ENCODE measurements around the gene BAK1.
A peak's percentile ranks its signal among the peaks of the same experiment; 100 is the strongest.
"Not testable (repeated sequence)": the region's sequence is repeated elsewhere in the genome, so short reads cannot be mapped to it uniquely, and the experiment has no call there.

The BAK1 gene

DNA sequence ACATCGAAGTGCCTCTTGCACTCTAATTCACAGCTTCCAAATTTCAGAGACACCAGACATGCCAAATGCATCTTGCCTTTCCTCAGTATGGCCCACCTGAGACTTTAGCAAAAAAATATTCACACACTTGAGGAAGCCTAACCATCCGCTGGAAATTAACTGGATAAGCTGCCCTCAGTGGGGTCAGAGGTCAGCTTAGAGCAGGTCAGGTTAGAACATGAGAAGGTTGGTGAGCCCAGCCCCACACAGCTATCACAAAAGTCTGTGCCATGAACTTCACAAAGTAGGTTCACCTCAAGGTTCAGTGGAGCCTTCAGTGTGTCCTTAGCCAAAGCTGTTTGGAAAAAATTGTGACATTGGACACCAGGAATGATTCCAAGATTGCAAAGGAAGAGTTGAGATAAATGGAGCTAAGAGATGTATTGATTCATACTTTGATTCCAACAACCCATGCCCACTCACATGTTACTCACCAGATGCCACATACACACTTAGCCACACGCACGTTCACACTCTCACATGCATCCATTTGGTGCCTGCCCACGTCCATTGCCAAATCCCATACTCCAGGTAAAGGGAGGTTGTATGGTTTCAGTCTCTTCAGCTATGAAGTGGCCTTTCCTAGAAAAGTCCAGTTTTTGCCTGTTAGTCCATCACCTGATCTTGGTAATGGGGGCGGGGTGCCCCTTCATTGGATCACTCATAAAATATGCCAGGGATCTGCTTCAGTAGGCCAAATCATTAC lies 11.1 kb downstream of the BAK1 start:
- no peak for DNase-seq
- TF ChIP-seq POLR2A (IDR thresholded peaks at IDR 0.05; ENCODE audit: low read length) (no peak), GATA1 (IDR thresholded peaks at IDR 0.05; ENCODE audit: low read depth, low read length) (no peak)

DNA sequence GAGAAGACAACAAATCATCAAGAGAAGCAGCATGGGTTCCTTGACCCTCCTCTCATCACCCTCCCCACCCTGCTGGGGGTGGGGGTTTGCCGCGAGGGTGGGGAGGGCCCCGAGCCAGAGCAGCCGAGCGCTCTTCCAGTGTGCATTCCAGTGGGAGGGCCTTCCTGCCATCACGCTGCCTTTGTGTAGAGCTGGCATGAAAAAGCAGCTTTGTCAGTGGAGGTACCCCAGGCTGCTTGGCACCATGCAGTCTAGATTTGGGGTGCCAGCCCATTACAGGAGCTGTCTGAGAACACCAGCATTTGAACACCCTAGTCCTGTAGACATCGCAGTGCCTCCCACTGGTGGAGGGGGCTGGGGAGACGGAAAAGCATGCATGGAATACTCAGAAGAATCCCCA lies 12.2 kb downstream of the BAK1 start:
- DNase-seq, result no peak
- no peak for TF ChIP-seq GATA1 (IDR thresholded peaks at IDR 0.05; ENCODE audit: low read depth, low read length)
- no peak for TF ChIP-seq POLR2A (IDR thresholded peaks at IDR 0.05; ENCODE audit: low read length)

DNA sequence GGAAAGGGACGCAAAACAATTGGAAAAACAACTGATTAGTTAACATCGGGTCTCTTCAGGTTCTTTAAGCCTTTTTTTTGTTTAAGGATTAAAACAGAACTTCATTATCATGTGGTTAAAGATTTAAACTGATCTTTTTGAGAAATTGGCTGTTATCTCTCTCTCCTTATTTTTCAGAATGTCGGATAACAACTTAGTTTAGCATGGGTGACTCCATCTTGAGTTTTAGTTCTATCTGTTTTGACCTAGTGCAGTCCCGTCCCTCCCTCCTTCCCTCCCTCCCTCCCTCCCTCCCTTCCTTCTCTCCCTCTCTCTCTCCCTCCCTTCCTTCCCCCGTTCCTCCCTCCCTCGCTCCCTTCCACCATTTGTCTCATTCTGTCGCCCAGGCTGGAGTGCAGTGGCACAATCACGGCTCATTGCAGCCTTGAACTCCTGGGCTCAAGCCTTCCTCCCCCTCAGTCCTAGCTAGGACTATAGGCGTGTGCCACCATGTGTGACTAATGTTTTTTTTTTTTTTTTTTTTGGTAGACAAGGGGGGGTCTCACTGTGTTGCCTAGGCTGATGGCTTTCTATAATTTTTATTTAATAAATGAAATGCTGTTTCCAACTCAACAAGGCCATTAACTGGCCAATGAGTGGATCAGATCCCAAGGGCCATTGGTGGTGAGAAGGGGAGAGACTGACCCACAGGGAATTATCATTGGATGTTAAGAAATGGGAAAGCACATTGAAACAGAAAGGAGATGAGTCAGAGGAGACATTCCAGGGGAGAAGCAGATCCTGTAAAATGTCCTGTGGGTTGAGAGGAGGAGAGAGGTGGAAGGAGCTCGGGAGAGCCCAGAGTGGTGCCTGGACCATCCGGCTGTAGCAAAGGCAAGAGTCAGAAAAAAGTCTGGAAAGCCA lies 13.6 kb downstream of the BAK1 start:
- TF ChIP-seq GATA1 (IDR thresholded peaks at IDR 0.05; ENCODE audit: low read depth, low read length) (no peak), POLR2A (IDR thresholded peaks at IDR 0.05; ENCODE audit: low read length) (no peak)
- no peak for DNase-seq

DNA sequence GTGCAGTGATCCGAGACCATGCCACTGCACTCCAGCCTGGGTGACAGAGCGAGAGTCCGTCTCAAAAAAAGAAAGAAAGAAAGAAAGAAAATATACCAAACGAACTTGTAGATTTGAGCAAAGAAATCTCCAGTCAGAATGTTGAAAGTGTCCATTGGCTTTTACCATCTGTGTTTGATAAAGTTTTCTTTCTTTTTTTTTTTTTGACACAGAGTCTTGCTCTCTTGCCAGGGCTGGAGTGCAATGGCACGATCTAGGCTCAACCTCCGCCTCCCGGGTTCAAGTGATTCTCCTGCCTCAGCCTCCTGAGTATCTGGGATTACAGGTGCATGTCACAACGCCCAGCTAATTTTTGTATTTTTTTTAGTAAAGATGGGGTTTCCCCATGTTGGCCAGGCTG lies 21.3 kb downstream of the BAK1 start:
- no peak for DNase-seq
- TF ChIP-seq GATA1 (IDR thresholded peaks at IDR 0.05; ENCODE audit: low read depth, low read length), result no peak
- TF ChIP-seq POLR2A (IDR thresholded peaks at IDR 0.05; ENCODE audit: low read length), result no peak

DNA sequence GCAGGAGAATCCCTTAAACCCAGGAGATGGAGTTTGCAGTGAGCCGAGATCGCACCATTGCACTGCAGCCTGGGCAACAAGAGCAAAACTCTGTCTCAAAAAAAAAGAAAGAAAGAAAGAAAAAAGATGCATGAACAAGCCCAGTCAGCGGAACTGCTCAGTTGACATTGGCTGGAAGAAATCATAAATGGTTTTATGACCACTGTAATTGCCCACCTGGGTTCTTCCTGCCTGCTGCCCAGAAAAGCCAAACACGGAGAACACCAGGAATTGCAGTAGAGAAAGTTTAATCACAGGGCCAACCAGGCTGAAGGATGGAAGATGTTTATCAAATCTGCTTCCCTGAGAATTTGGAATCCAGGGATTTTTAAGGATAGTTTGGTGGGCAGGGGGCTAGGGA lies 22.7 kb downstream of the BAK1 start:
- TF ChIP-seq POLR2A (IDR thresholded peaks at IDR 0.05; ENCODE audit: low read length), result no peak
- no peak for DNase-seq

DNA sequence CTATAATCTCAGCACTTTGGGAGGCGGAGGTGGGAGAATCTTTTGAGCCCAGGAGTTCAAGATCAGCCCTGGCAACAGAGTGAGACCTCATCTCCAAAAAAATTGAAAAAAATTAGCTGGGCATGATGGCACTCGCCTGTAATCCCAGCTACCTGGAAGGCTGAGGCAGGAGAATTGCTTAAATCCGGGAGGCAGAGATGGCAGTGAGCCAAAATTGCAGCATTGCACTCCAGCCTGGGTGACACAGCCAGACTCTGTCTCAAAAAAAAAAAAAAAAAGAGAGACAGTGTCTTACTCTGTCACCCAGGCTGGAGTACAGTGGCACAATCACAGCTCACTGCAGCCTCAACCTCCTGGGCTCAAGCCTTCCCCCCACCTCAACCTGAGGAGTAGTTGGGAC lies 27.2 kb downstream of the BAK1 start:
- DNase-seq, result peak in 1 of 2 experiments; percentile 4

DNA sequence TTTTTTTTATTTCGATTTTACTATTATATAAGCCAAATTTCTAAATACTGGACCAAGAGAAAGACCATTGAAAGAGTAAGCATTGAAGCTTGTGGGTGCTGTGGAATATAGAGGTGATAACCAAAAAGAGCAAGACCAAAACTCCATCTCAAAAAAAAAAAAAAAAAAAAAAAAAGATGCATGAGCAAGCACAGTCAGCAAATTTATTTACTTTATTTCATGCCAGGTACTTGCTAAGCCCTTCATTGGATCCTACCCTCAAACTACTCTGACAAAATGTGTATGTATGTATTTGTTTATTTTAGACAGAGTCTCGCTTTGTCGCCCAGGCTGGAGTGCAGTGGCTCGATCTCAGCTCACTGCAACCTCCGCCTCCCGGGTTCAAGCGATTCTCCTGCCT lies 27.8 kb downstream of the BAK1 start:
- DNase-seq, result no peak
- TF ChIP-seq GATA1 (IDR thresholded peaks at IDR 0.05; ENCODE audit: low read depth, low read length), result no peak
- TF ChIP-seq POLR2A (IDR thresholded peaks at IDR 0.05; ENCODE audit: low read length), result no peak

DNA sequence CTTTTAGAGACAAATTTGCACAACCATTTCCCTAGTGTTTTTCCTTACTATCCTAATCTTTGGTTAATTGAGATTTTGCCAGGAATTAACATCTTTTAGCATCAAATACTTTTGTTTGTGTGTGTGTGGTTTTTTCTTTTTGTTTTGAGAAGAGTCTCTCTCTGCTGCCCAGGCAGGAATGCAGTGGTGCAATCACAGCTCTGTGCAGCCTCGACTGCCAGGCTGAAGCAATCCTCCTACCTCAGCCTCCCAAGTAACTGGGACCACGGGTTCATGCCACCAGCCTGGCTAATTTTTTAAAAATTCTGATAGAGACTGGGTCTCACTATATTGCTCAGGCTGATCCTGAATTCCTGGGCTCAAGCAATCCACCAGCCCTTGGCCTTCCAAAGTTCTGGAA lies 28.5 kb downstream of the BAK1 start:
- no peak for DNase-seq
- TF ChIP-seq POLR2A (IDR thresholded peaks at IDR 0.05; ENCODE audit: low read length) (no peak), GATA1 (IDR thresholded peaks at IDR 0.05; ENCODE audit: low read depth, low read length) (no peak)

DNA sequence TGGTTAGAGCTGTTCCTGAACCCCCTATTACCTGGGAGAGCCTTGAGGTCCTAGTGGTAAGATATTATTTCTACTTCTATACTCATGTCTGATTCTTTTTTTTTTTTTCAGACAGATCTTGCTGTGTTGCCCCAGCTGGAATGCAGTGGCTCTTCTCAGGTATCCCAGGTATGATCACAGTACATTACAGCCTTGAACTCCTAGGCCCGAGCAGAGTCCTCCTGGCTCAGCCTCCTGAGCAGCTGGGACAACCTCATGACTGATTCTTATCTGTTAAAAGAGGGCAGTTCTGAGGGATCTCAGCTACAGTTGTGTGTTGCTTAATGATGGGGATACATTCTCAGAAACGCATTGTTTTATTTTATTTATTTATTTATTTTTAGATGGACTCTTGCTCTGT lies 30.2 kb downstream of the BAK1 start:
- TF ChIP-seq GATA1 (IDR thresholded peaks at IDR 0.05; ENCODE audit: low read depth, low read length) (no peak), POLR2A (IDR thresholded peaks at IDR 0.05; ENCODE audit: low read length) (no peak)
- no peak for DNase-seq

DNA sequence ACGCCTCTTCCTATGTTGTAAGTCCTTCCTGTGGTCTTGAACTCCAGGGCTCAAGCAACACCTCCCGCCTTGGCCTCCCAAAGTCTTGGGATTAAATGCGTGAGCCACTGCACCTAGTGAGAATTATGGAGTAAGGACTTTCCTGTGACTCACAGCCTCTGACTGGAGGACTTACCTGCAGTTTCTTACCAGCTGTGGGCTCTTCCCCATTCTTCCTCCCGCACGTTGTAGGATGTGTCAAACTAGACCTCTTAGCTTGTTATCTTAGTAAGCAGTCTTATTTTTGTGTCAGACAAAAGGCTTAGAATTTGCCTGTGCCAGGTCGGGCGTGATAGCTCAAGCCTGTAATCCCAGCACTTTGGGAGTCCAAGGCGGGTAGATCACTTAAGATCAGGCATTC lies 30.9 kb downstream of the BAK1 start:
- DNase-seq, result no peak
- TF ChIP-seq GATA1 (IDR thresholded peaks at IDR 0.05; ENCODE audit: low read depth, low read length) (no peak), POLR2A (IDR thresholded peaks at IDR 0.05; ENCODE audit: low read length) (no peak)

DNA sequence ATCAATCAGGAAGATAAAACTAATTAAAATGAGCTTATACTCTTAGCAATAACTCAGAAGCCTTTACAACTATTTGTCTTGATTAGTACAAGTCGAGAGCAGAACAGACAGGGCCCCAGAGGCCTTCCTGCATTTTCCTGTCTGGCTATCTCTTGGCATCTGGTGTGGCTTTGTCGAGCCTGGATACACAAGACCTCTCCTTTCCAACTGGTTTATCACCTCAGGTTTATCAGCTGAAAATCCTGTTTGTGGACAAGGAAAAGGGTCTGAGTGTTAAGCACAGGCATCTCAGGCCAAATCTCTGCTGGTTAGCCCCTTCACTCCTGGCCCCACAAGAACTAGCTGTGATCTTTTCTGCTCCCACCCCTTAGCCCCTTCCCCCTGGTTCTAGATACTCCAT lies 32.6 kb downstream of the BAK1 start:
- no peak for TF ChIP-seq POLR2A (IDR thresholded peaks at IDR 0.05; ENCODE audit: low read length)
- TF ChIP-seq GATA1 (IDR thresholded peaks at IDR 0.05; ENCODE audit: low read depth, low read length), result no peak
- no peak for DNase-seq

DNA sequence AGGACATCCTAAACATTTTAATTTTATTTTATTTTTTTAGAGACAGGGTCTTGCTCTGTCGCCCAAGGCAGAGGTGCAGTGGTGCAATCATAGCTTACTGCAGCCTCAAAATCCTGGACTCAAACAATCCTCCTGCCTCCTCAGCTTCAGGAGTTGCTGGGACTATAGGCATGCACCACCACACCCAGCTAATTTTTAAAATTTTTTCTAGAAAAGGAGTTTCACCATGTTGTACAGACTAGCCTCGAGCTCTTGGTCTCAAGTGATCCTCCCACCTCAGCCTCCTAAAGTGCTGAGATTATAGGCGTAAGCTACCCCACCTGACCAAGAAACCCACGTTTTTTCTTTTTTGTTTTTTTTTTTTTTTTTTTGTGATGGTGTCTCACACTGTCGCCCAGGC lies 33.3 kb downstream of the BAK1 start:
- no peak for DNase-seq
- TF ChIP-seq POLR2A (IDR thresholded peaks at IDR 0.05; ENCODE audit: low read length) (no peak), GATA1 (IDR thresholded peaks at IDR 0.05; ENCODE audit: low read depth, low read length) (no peak)

DNA sequence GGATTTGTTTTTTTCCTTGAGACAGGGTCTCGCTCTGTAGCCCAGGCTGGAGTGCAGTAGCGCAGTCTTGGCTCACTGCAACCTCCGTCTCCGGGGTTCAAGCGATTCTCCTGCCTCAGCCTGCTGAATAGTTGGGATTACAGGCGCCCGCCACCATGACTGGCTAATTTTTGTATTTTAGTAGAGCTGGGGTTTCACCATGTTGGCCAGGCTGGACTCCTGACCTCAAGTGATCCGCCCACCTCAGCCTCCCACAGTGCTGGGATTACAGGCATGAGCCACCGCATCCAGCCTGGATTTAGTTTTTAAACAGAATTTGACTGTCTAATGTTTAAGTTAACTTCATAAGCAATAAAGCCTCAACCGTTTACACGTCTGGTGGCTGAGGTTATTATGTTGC lies 34.8 kb downstream of the BAK1 start:
- not testable (repeated sequence) for DNase-seq

DNA sequence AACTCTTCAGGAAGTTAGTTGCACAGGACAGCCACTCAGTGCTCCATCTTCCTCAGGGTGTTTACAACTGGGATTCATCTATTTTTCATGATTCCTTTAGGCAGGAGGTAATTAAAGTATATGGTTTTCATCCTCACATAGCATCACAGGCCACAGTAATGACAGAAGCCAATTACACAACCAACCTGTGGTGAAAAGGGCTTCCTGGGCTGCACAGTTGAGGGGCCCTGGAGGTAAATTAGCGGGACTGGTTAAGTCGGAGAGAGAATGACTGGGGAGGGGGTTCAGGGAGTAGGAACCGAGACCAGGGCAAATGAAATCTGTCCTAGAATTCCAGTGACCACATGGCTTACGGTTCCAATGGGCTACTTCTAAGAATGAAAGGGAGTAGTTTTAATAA lies 37.0 kb downstream of the BAK1 start:
- no peak for TF ChIP-seq POLR2A (IDR thresholded peaks at IDR 0.05; ENCODE audit: low read length)
- TF ChIP-seq GATA1 (IDR thresholded peaks at IDR 0.05; ENCODE audit: low read depth, low read length), result no peak
- no peak for DNase-seq

DNA sequence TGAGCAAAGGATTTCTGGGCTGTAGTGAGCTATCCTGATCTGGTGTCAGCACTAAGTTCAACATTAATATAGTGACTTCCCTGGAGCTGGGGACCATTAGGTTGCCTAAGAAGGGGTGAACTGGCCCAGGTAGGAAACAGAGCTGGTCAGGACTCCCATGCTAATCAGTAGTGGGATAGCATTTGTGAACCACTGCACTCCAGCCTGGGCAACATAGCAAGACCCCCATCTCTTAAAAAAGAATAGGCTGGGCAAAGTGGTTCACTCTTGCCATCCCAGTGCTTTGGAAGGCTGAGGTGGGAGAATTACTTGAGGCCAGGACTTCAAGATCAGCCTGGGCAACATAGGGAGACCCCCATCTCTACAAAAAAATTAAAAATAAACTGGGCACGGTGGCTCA lies 39.3 kb downstream of the BAK1 start:
- no peak for DNase-seq
- TF ChIP-seq POLR2A (IDR thresholded peaks at IDR 0.05; ENCODE audit: low read length) (no peak), GATA1 (IDR thresholded peaks at IDR 0.05; ENCODE audit: low read depth, low read length) (no peak)

All from erythroblast (primary cell).